ENCODE results near the gene F12.

Gene F12

DNA sequence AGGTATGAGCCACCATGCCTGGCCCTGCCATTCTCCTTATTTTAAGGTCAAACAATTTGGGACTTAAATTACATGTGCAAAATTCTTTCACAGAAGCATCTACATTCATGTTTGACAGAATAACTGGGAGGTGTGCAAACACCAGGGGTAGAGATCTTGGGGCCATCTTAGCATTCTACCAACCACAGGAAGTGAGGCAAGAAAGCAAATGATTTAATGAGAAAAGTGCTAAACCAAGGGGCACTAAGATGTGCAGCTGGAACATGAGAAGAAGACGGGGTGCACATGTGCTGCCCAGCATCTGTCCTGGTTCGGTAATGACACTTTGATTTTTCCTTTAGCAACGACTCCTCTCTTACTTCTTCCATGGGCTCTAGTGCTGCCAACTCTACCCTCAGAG is 1.2 kb upstream of the F12 start:
- DNase-seq: no peak

DNA sequence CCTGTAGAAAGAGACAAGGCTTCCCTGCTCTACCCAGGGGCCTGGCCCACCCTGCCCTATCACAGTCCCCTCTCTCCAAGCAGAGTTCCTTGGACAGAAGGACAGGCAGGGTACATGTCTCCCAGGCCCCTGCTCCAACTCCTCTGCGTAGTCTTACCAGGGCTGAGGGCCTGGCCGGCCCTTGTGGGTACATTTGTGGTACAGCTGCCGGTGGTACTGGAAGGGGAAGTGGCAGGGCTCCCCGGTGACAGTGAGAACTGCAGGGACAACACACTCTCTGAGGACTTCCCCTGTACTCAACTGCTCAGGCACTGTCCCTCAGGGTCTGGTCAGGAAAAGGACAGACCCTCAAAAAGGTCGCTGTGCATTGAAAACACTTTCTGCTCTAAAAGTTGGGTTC is 3.6 kb downstream of the F12 start:
- no peak for DNase-seq

DNA sequence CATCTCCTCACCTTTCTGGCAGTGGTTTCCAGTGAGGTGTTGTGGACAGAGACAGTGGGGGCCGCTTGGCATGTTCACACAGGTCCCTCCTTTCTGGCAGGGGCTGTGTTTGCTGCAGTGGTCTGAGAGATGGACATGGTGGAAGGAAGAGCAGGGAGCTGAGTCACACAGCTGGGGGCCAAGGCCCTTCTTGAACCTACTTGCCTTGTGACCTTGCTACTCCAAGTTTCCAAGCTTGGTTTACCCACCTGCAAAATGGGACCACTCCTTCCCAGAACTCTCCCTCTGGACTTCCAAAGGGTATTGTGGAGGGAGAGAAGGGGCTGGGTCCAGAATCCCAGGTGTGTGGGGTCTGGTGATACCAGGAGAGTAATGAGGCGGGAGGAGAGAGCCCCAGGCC is 4.1 kb downstream of the F12 start:
- DNase-seq: no peak

DNA sequence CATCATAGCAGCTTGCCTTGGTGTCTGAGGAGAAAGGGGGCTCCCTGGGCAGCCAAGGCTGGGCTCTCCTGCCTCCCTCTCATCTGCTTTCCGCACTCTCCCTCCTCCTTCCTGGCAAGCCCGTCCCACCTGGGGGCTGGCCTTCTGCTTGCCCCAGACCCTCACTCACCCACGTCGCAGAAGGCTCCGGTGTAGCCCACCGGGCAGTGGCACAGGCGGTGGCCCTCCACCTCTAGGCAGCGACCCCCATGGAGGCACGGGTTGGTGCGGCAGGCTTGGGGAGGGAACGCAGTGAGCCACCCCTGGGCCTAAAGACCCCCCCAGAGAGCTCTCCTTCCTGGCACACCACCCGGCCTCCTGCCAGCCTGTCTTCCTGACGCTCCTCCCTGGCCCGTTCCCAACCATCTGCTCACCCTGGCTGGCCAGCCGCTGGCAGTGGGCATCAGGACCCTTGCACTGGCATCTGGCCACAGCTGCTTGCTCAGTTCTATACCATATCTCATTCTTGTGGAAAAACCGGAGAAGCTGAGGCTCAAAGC is 4.7 kb downstream of the F12 start:
- DNase-seq: no peak

DNA sequence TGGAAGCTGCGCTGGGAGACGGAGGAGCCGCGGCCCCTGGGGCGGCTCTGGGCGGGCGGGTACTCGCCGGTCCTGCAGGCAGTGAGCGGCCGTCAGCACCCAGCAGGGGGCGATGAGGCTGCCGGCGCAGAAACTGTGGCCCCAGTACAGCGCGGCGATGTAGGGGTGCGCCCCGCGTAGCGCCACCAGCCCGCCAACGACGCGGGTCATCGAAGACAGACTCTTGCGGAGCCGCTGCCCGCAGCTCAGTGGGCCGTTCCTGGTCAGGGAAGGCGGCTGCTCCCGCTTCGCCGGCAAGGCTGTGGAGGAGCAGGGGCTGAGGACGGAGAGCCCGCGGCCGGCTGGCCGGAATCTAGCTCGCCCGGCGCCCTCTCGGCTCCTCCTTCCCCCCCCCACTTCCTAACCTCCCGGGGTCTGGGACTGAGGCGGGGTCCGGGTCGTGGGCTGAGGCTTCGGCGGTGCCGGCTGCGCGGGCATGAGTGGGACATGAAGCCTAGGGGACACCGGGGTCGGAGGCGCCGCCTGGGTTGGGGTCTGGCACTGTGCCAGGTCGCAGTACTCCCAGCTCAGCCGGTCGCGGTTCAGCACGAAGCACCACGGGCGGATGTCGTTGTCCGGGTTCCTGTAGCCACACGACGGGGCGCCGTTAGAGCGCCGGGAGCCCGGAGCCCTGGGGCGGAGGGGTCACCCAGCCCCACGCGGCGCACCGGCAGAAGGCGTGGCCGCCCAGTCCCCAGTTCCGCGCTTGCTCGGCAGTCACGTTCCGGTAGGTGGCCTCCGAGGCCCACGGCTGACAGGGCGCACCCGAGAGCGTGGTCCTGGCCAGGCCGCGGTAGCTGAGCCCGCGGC is 5.3 kb downstream of the F12 start:
- peak; percentile 76 for DNase-seq

DNA sequence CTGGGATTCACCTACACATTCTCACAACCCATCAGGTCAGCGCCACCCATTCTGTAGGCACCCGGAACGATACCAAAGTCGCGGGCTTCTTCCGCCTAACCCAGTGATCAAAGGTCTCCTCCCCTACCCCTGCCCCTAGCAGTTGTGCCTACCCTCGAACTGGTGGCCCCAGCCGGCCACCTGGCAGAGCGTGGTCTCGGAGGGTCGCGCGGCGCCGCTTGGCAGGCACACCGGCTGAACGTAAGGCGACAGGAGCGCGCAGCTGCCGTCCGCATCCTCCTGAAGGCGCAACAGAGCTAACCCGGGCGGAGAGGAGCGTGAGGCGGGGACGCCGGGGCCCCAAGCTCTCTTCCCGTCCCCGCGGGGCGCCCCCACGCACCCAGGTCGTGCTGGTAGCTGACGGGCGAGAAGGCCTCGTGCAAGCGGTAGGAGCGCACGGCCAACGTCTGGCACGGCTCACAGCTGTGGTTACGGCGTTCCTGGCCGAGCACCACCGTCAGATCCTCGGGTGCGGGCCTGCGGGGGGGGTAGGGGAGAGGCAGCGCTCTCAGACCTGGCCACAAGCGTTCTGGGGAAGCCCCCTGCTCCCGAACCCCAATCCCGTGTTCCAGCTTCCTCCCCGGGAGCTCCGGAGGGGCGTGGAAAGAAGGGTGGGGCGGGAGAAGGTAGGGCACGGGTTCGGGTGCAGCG is 6.1 kb downstream of the F12 start:
- DNase-seq: peak; percentile 56

DNA sequence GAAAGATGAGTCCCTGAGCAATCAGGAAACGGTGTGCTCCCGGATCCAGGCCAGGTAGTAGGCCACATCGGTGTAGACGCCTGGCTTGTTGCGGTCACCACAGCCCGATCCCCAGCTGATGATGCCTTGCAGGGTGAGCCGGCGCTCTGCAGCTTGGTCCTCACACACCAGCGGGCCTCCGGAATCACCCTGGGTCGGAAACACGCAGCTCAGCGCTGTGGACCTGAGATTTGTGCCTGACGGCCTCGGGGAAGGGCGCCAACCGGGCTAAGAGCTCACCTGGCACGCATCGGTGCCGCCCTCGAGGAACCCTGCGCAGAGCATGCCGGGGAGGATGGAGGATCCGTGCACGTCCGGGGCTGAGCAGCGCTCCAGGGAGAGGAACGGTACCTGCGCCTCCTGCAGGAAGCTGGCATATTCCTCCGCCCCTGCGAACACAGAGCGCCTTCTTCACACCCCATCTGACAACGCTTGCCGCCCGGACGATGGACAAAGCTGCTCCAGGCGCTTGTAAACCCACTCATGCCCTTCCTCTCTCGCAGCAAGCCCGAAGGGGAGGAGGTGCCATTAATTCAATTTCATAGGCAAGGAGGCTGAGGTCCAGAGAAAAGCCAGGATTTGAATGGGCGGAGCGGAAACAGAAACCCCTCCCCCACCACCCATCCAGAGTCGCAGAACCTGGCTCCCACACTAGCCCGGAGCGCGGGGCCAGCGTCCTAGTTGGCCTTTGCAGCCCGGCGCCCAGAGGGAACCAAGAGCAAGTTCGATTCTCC is 6.9 kb downstream of the F12 start:
- peak; percentile 84 for DNase-seq

DNA sequence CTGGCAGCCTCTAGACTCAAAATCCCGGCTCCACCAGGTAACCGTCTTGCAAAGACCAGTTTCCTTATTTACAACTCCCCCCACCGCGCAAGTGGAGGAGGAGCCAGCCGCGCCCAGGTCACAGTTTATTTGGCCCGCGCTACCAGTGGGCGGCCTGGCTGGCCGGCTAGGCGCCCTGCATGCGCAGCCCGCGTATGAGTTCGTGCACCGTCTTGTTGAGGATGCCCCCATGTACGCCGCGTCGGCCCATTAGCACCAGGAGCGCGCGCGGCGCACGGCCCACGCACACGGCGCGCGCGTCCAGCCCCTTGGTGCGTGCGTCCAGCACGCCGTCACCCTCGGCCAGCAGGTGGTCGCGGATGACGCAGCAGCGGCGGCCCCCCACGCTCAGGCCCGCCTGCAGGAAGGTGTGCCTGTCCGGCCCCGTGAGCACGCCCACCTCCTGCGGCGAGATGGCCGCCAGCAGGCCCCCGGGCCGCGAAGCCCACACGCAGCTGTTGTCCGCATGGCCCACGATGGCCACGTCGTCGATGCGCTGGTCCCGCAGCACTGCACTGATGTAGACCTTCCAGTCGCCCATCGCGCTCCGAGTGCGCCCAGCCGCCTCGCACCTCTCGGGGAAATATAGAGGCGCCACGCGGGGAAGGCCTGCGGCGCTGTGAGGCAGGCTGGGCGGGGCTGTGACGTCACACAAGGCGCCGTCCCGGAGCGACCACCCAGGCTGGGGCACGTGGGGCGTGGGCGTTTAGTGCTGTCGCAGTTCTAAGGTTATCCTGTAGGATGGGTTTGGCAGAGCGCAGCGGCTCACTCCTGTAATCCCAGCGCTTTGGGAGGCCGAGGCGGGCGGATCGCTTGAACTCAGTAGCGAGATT is 9.1 kb downstream of the F12 start, which contains the start of gene PFN3:
PFN3 (minus strand) TSS at position 665 of the 872 bp plus-strand sequence; CDS start at position 580, 85 bp downstream.
- DNase-seq: no peak

DNA sequence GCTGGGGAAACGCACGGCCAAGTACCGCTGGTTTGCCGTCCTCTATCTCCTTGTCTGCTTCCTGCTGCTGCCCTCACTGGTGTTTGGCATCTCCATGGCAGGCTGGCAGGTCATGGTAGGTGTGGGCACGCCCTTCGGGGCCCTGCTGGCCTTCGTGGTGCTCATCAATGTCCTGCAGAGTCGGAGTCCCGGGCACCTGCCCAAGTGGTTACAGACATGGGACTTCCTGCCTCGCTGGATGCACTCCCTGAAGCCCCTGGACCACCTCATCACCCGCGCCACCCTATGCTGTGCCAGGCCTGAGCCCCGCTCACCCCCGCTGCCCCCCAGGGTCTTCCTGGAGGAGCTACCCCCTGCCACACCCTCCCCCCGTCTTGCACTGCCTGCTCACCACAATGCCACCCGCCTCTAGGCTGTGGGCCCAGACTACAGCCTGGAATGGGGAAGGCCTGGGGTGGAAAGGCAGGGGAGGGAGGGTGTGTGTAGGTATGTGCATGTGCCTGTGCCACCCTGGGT is 11.4 kb downstream of the F12 start:
- DNase-seq: no peak

DNA sequence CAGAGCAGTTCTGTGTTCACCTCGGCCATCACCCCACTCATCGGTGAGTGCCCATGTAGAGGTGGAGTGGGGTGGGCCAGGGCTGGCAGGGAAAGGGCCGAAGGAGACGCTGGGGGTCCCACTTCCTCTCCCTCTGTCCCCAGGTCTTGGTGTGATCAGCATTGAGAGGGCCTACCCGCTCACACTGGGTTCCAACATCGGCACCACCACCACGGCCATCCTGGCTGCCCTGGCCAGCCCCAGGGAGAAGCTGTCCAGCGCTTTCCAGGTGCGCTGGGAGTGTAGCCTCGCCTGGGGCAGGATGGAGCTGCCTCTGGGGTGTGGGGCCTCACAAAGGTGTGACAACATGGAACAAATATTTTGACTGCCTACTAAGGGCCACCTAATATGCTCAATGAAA is 12.6 kb downstream of the F12 start:
- DNase-seq: no peak

DNA sequence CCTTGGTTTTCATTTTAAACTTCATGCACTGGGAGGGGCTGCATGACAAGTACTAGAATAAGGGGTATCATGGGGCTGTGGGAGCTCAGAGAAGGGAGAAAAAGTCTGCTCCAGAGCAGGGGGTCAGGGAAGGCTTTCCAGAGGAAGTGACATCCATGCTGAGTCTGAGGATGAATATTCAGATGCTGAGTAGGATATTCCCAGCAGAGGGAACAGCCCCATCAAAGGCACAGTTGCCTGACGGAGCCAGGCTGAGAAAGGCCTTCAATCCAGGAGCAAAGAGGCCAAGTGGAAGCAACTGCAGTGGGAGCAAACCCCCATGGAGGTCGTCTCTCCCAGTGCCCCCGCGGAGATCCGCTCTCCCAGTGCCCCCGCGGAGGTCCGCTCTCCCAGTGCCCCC is 13.3 kb downstream of the F12 start:
- no peak for DNase-seq

DNA sequence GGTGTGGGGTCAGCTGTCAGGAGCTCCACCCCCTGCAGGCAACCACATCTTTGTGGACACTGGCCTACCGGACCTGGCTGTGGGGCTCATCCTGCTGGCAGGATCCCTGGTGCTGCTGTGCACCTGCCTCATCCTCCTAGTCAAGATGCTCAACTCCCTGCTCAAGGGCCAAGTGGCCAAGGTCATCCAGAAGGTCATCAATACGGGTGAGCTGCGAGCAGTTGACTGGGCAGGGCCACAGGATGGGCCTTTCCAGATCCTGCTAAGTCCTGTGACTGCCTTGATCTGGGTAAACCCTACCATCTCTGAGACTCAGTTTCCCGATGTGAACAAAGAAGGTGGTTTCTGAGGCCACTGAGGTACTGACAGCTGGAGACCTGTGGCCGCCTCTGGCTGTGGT is 15.4 kb downstream of the F12 start:
- DNase-seq: peak; percentile 47

DNA sequence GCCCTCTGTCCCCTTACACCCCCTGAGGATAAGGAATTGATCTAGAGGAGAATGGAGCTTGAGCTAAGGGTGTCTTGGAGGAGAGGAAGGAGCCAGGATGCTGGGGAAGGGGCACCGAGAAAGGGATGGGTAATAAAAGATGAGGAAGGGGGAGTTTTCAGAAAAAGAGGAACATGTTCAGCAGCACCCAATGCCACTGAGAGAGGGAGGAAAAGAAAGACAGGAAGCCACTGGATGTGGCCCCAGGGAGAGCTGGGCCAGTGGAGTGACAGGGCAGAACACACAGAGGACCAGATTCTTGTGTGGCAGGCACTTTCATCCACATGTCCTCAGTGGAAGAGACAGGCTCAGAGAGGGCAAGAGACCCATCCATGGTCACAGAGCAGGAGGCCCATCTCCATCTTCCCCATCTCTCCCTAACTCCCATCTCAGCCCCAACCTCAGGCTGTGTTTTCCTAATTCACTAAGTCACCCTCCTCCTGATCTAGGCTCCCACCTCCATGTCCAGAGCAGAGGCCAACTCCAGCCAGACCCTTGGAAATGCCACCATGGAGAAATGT is 16.1 kb downstream of the F12 start:
- no peak for DNase-seq

DNA sequence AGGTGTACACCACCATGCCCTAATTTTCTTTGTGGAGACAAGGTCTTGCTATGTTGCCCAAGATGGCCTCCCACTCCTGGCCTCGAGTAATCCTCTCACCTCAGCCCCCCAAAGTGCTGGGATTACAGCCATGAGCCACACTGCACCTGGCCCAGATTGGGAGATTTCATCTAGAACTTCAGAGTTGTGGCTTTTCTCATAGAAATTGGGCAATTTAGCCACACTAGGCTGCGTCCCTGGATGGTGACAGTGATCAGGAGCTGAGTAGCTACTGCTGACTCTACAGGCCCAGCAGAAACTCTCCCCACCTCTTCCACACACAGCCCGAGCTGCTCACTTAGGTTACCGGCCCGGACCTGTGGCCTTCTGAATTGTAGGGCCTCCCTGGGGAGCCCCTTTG is 16.6 kb downstream of the F12 start:
- peak; percentile 28 for DNase-seq

DNA sequence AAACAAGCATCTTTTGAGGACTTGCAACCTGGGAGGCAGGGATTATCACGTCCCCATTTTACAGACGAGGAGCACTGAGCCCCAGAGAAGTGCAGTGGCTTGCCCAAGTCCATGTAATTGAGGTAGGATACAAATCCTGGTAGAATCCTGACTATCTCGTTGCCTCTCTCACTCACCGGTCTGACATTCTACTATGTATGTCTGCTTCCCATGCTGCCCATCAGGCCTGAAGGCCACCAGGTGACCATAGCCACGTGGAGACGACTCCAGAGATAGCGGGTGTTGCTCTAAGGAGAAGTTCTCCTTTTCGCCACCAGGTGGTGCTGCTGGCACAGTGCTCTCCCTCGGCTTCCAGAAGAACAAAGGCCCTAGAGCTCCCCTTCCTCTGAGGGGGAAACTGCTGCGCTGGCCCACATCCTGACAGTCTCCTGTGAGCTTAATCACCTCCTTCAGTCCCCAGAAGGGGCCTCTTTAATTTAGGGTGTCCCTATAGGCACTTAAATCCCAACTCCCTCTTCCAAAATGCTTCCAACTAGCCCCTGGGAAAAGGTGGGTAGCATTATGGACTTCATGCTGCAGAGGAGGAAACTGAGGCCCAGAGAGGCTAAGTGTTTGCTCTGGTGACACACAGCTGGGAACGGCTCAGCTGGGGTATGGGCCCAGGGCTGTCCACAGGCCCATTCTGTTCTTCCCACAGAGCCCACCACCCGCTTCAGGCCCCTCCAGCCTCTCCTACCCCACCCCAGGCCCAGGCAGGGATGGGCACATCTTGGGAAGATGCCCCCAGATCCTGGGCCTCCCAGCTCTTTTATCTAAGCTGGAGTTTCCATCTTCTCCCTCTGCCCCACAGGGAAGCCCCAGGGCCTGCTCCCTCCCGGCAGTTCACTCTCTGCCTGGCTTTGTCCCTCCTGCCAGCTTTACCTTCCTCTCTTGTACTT is 18.7 kb downstream of the F12 start:
- DNase-seq: peak; percentile 81

DNA sequence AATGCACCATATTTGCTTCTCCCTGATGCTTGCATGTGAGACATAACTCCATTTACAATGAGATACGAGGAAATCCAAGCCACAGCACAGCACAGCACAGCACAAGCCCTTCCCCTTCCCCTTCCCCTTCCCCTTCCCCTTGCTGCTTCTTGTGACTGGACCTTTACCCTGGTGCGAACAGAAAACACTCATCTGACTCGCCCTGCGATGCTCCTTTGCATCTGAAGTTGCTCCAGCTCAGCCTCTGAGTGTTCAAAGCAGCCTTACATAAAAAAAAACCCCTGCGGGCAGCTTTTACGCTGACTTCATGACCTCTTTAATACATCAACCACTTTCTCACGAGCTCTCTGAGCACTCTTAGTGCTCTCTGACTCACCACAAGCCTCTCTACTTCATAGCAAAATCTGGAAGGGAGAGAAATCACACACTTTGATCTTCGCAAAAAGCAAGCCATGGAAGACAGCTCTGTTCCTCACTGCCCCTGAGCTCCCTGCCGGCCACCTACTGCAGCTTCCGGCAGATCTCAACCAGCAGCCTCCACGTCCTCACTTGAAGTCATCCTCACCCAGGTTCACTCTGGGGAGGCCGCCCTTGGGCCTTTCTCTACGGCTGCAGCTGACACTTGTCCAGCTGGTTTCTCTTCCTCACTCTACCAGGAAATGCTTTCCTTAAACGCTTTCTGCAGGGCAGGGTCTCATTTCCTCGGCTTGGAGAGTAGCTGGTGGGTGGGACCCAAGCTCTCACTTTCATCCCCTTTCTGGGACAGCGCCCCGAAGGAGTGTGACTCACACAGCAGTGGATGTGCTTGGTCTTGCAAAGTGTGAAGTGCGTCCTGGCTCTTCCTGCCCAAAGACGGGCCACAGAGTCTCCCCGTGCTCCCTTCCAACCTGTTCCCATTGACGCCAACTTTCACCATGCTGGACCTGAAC is 19.9 kb downstream of the F12 start:
- DNase-seq: no peak

DNA sequence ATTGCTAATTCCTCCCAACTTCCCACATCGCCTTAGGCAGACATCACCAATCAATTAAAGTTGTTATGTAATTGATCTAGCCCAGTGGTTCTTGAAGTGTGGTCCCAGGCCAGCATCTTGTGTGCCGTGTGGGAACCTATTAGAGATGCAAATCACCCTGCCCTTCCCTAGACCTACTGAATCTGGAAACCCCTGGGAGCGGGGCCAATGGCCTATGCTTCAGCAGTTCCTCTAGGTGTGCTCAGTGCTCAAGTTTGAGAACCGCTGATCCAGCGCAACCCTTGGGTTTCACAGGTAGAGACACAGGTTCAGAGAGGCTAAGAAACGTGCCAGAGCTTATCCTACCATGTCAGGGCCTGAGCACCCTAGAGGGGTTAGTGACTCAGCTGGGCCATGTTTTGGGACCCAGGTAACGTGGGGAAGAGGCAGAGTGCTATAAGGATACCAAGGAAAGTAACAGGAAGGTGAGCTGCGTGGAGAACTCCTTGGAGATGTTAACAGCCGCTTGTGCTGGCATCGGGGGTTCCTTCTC is 20.8 kb downstream of the F12 start:
- no peak for DNase-seq

DNA sequence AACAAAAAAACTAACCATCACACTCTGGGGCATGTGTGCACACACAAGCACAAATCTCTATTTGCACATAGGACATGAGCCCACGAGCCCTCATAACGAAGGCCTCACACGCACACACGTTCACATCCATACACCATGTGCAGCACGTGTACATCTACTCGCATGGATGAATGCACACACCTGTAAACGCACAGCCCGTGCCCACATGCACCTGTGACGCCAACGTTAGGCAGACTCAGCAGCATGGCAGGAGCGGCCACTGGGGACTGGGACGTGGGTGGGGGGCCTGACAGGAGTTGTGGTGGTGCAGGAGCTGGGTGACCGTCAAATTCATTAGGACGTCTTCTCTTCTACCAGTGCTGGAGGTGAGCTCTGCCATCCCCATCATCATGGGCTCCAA is 22.0 kb downstream of the F12 start:
- DNase-seq: no peak

DNA sequence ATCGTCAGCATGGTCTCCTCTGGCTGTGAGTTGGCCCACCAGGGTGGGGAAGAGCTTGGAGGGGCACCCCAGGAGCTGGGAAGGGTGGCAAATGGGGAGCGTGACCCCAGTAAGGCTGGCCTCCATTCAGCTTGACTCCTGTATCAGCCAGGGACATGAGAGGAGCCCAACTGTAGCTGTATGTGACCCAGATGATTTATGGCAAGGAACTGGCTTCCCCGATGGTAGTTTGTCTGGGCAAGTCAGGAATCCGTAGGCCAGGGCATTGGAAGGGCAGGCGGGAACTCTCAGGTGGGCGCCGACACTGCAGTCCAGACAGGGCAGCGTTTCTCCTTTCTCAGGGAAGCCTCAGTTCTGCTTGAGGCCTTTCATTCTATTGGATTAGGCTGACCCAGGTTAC is 22.8 kb downstream of the F12 start:
- DNase-seq: no peak
